ENCODE results near the gene ZNF521. TPM values are rescaled to one million over a fixed set of nuclear protein-coding genes. Genes with fewer than 3 reads are reported as not detected.

The ZNF521 gene
- total RNA-seq, 2 donors from 2014 or later: 3.8 to 5.3 TPM

GRCh38 chr18:25187521-25188192, 164.3 kb downstream of the ZNF521 start:
- no peaks in the 10 kb centered on the region for H3K4me1 ChIP-seq
- no peaks in the 10 kb centered on the region for H3K36me3 ChIP-seq
- H3K9me3 ChIP-seq: no peaks in the 10 kb centered on the region
- DNase-seq: no peak
- intact Hi-C loops (cut with DNase I): no loop called here
- H3K4me3 ChIP-seq: no peak overlapping the region
- H3K27ac ChIP-seq: no peak overlapping the region
- no peak overlapping the region for H3K9ac ChIP-seq (ENCODE audit: low read depth in 2 of 2, low read length in 2 of 2)
- no peak for TF ChIP-seq CTCF (IDR thresholded peaks at IDR 0.05)
- no peaks in the 10 kb centered on the region for H3K27me3 ChIP-seq

- H3K36me3 ChIP-seq: no peaks in the 10 kb centered on the region
- no peak for DNase-seq
- H3K27ac ChIP-seq: no peak overlapping the region
- TF ChIP-seq CTCF (IDR thresholded peaks at IDR 0.05): no peak
- no peaks in the 10 kb centered on the region for H3K9me3 ChIP-seq
- H3K9ac ChIP-seq (ENCODE audit: low read depth in 2 of 2, low read length in 2 of 2): no peak overlapping the region
- H3K4me1 ChIP-seq: no peaks in the 10 kb centered on the region
- intact Hi-C loops (cut with DNase I): no loop called here
- H3K4me3 ChIP-seq: no peak overlapping the region
- H3K27me3 ChIP-seq: no peaks in the 10 kb centered on the region
Measured at GRCh38 chr18:25186871-25187270, 165.1 kb downstream of the ZNF521 start.

GRCh38 chr18:25181993-25182392, 170.0 kb downstream of the ZNF521 start:
- Histone ChIP-seq H3K27me3 (no peaks in the 10 kb centered on the region), H3K4me3 (no peak overlapping the region), H3K9ac (ENCODE audit: low read depth in 2 of 2, low read length in 2 of 2) (no peak overlapping the region), H3K36me3 (no peaks in the 10 kb centered on the region), H3K4me1 (no peaks in the 10 kb centered on the region), H3K9me3 (no peaks in the 10 kb centered on the region), H3K27ac (no peak overlapping the region)
- DNase-seq: no peak
- intact Hi-C loops (cut with DNase I): no loop called here
- no peak for TF ChIP-seq CTCF (IDR thresholded peaks at IDR 0.05)

- H3K4me1 ChIP-seq: no peaks in the 10 kb centered on the region
- DNase-seq: no peak
- H3K9me3 ChIP-seq: no peaks in the 10 kb centered on the region
- intact Hi-C loops (cut with DNase I): no loop called here
- no peaks in the 10 kb centered on the region for H3K27me3 ChIP-seq
- no peak for TF ChIP-seq CTCF (IDR thresholded peaks at IDR 0.05)
- no peak overlapping the region for H3K27ac ChIP-seq
- H3K9ac ChIP-seq (ENCODE audit: low read depth in 2 of 2, low read length in 2 of 2): no peak overlapping the region
- no peaks in the 10 kb centered on the region for H3K36me3 ChIP-seq
- no peak overlapping the region for H3K4me3 ChIP-seq
Measured at GRCh38 chr18:25181581-25181980, 170.4 kb downstream of the ZNF521 start.

- no peak overlapping the region for H3K4me3 ChIP-seq
- H3K27ac ChIP-seq: no peak overlapping the region
- H3K9ac ChIP-seq (ENCODE audit: low read depth in 2 of 2, low read length in 2 of 2): no peak overlapping the region
- DNase-seq: no peak
- TF ChIP-seq CTCF (IDR thresholded peaks at IDR 0.05): no peak
- H3K9me3 ChIP-seq: no peaks in the 10 kb centered on the region
- no peaks in the 10 kb centered on the region for H3K36me3 ChIP-seq
- H3K27me3 ChIP-seq: no peaks in the 10 kb centered on the region
- intact Hi-C loops (cut with DNase I): no loop called here
- H3K4me1 ChIP-seq: no peaks in the 10 kb centered on the region
Measured at GRCh38 chr18:25180973-25181548, 170.9 kb downstream of the ZNF521 start.

Data from colonic mucosa (tissue), 4 donors.